Tibial nerve (tissue), 4 donors: ENCODE results near the gene GNB1L. TPM values are rescaled to one million over a fixed set of nuclear protein-coding genes. Genes with fewer than 3 reads are reported as not detected.

Experiments used
- DNase-seq, 2 donors: peaks; one replicate each; pipeline ENCODE4 v3.0.0-alpha.2; 2019; ENCODE audit warnings: low spot score in 2 of 2
- H3K27ac ChIP-seq, 4 donors: fragments of 200-600 bp; sonication (generic) in 3 of 4; one replicate each; pipeline ENCODE4 v1.5.1; 2017 to 2019; ENCODE audit warnings: mild to moderate bottlenecking in 1 of 4
- H3K27me3 ChIP-seq, 2 donors: fragments of 200-600 bp; sonication (generic) in 1 of 2; one replicate each; pipeline versions ENCODE4 v1.5.1 to v1.6.0; 2017 to 2019
- H3K36me3 ChIP-seq, 3 donors: fragments of 200-600 bp; sonication (generic); one replicate each; pipeline ENCODE4 v1.5.1; 2018 to 2019
- H3K4me1 ChIP-seq, 4 donors: fragments of 200-600 bp; sonication (generic) in 3 of 4; one replicate each; pipeline ENCODE4 v1.5.1; 2017 to 2019
- H3K4me3 ChIP-seq, 4 donors: fragments of 200-600 bp; sonication (generic) in 3 of 4; one replicate each; pipeline ENCODE4 v1.5.1; 2017 to 2019; ENCODE audit warnings: mild to moderate bottlenecking in 1 of 4, moderate library complexity in 1 of 4
- H3K9me3 ChIP-seq, 4 donors: fragments of 200-600 bp; sonication (generic) in 3 of 4; one replicate each; pipeline ENCODE4 v1.5.1; 2017 to 2019
- EP300 ChIP-seq, 2 donors: sonication (generic); formaldehyde crosslinking; IDR thresholded peaks; one replicate each; pipeline ENCODE4 v1.6.1; 2017; ENCODE audit warnings: antibody characterized with exemption in 2 of 2, mild to moderate bottlenecking in 1 of 2
- POLR2A ChIP-seq, 2 donors: fragments of 450-650 bp; IDR thresholded peaks; one replicate each; pipeline ENCODE4 v1.6.1; 2017; ENCODE audit warnings: antibody characterized with exemption in 2 of 2, mild to moderate bottlenecking in 2 of 2, moderate library complexity in 2 of 2
- WGBS, 2 donors: methylation state at CpG; one replicate each; pipeline ENCODE4 v1.1.5; 2018; 5-methylcytosine and 5-hydroxymethylcytosine counted together
- total RNA-seq, 4 donors: library from RNA; depleted of rRNA; stranded (reverse); fragments of >200 nt; gene quantifications; one replicate each; pipeline ENCODE4 v1.1.0, GENCODE V29; 2016
- TF ChIP-seq, protein P1 (sequence below), 5 experiments: fragments of 200-600 bp in 3 of 5; fragments of 450-650 bp in 2 of 5; sonication (generic) in 3 of 5; IDR thresholded peaks; one replicate each; pipeline ENCODE4 v1.5.1; 2016 to 2019; ENCODE audit warnings: antibody characterized with exemption in 5 of 5, mild to moderate bottlenecking in 3 of 5, moderate library complexity in 2 of 5

GNB1L gene
- total RNA-seq, 4 donors from 2014 or later: 2.9 to 8.1 (median 6.3) TPM

DNA sequence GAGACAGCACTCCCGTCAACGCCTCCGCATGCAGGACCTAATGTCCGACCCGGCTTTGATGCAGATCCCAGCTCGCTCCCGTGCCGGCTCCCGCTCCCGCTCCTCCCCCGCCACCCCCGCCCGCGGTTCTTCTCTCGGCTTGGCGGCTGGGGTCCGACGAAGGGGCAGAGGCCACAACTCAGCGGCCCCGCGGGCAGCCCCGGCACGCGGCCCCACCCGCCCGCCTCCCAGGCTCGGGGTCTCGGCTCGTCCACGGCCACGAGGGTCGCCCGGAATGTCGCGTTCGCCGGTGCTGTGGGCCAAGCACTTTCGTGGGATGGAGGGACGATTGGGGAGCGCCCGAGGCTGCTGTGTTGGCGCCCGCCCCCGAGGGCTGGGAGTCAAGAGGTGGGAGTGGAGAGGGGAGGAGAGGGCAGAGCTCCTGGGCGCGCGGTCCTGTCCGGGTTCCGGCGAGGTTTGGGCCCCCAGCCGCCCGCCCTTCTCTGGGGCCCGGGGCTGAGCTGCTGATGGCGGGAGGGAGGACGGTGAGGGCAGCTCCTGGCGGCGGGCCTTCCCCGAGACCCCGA lies 99.4 kb downstream of the GNB1L start:
- Histone ChIP-seq H3K36me3 (no peaks in the 10 kb centered on the region), H3K4me3 (no peak overlapping the region), H3K27ac (no peak overlapping the region), H3K4me1 (peaks cover 0 to 52% (median 22%) of the 10 kb centered on the region in 4 donors), H3K27me3 (peaks cover 0 to 68% of the 10 kb centered on the region in 2 donors), H3K9me3 (no peaks in the 10 kb centered on the region)
- no peak for DNase-seq
- TF ChIP-seq, protein P1, sequence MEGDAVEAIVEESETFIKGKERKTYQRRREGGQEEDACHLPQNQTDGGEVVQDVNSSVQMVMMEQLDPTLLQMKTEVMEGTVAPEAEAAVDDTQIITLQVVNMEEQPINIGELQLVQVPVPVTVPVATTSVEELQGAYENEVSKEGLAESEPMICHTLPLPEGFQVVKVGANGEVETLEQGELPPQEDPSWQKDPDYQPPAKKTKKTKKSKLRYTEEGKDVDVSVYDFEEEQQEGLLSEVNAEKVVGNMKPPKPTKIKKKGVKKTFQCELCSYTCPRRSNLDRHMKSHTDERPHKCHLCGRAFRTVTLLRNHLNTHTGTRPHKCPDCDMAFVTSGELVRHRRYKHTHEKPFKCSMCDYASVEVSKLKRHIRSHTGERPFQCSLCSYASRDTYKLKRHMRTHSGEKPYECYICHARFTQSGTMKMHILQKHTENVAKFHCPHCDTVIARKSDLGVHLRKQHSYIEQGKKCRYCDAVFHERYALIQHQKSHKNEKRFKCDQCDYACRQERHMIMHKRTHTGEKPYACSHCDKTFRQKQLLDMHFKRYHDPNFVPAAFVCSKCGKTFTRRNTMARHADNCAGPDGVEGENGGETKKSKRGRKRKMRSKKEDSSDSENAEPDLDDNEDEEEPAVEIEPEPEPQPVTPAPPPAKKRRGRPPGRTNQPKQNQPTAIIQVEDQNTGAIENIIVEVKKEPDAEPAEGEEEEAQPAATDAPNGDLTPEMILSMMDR (IDR thresholded peaks at IDR 0.05): no peak
- TF ChIP-seq EP300 (IDR thresholded peaks at IDR 0.05) (no peak), POLR2A (IDR thresholded peaks at IDR 0.05) (no peak)
- 1 to 2% methylated on average over 39 to 52 of the region's 59 CpGs for WGBS, 2 donors

DNA sequence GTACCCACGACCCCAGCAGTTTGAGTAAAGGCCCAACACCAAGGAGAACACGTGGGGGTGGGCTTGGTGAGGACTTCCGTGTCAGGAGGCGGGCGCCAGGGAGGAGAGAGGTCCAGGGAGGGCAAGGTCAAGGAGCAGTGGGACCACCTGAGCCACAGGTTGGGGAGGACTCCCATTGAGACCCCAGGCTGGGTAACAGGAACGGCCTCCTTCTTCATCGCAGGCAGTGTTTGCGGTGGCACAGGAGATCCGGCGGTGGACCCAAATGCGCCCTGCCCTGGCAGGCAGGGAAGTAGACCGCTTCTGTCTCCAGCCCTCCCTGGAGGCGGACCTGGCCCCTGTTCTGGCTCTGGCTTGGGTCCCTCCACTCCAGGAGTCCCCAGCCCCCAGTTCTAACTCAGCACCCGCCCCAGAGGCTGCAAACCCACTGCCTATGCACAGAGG lies 100.0 kb downstream of the GNB1L start:
- Histone ChIP-seq H3K36me3 (no peaks in the 10 kb centered on the region), H3K27me3 (peaks cover 0 to 63% of the 10 kb centered on the region in 2 donors), H3K4me1 (peaks cover 0 to 47% (median 19%) of the 10 kb centered on the region in 4 donors), H3K27ac (no peak overlapping the region), H3K9me3 (no peaks in the 10 kb centered on the region), H3K4me3 (no peak overlapping the region)
- TF ChIP-seq, protein P1 (IDR thresholded peaks at IDR 0.05): no peak
- TF ChIP-seq POLR2A (IDR thresholded peaks at IDR 0.05) (no peak), EP300 (IDR thresholded peaks at IDR 0.05) (no peak)
- 37 to 48% methylated on average over 6 to 12 of the region's 14 CpGs for WGBS, 2 donors
- DNase-seq: no peak

DNA sequence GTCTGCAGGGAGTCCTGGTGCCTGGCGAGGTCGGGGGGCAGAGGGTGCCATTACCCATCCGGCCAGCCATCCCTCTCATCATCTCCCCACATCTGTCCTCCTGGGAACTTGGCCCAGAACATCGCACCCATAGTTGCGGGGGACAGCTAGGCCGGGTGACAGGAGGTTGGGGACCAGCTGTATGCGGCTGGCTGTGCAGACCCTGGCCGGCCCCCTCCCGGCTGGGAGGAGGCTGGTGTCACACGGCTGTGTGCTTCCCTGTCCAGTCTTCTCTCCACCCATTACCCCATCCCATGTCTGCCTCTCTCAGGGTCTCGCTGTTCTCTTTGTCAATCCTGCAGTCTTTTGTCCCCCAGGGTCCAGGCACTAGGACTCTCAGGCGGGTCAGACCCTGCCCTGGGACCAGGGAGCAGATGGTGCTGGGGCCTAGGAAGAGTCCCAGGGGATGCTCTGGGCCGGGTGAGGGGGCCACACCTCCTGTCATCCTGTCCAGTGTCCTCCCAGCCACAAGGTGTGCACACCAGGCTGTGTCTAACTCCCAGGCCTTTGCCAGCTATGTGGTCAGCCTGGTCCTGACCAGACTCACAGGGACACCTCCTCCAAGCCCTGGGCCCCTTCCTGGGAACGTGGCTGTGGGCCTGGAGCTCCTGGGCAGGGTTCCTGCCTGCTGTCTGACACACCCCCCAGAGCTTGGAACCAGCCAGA lies 100.5 kb downstream of the GNB1L start:
- 71 to 73% methylated on average over 14 of the region's 14 CpGs for WGBS, 2 donors
- Histone ChIP-seq H3K27me3 (peaks cover 0 to 58% of the 10 kb centered on the region in 2 donors), H3K4me1 (peaks cover 0 to 41% (median 16%) of the 10 kb centered on the region in 4 donors), H3K9me3 (no peaks in the 10 kb centered on the region), H3K4me3 (no peak overlapping the region), H3K36me3 (no peaks in the 10 kb centered on the region), H3K27ac (no peak overlapping the region)
- DNase-seq: no peak
- no peak for TF ChIP-seq EP300 (IDR thresholded peaks at IDR 0.05)
- TF ChIP-seq, protein P1 (IDR thresholded peaks at IDR 0.05): no peak
- TF ChIP-seq POLR2A (IDR thresholded peaks at IDR 0.05): no peak

DNA sequence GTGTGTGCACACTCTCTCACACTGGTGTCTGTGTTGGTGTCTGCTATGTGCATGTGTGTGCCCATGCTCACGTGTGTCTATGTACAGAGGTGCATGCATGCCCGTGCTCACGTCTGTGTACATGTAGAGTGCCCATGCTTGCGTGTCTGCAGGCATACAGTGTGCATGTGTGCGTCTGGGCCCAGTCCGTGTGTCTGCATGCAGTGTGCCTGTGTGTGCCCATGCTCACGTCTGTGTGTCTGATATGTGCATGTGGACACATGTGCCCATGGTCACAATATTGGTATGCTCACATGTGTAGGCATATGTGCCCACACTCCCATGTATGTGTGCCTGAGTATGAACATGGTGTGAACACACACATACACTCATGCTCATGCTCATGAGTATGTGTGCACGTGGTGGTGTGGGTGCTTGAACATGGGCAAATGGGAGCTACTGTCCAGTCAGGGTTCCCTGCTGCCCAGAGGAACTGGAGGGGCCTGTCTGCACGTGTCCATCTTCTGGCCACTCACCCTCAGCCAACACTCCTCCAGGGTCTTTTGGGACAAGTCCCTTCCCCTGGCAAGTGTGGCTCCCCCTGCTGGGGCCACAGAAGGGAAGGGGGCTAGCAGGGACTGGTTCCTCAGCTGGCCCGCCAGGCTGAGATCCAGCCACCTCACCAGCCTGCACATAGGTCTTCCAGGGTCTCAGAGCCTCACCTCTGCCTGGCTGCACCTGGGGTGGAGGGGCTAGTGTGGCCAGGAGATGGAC lies 101.4 kb downstream of the GNB1L start:
- DNase-seq: no peak
- TF ChIP-seq, protein P1 (IDR thresholded peaks at IDR 0.05): no peak
- TF ChIP-seq EP300 (IDR thresholded peaks at IDR 0.05) (no peak), POLR2A (IDR thresholded peaks at IDR 0.05) (no peak)
- peaks cover 0 to 49% of the 10 kb centered on the region in 2 donors for H3K27me3 ChIP-seq
- peaks cover 0 to 32% (median 16%) of the 10 kb centered on the region in 4 donors for H3K4me1 ChIP-seq
- H3K4me3 ChIP-seq: no peak overlapping the region
- H3K9me3 ChIP-seq: no peaks in the 10 kb centered on the region
- H3K27ac ChIP-seq: no peak overlapping the region
- WGBS, 2 donors: 86 to 92% methylated on average over 8 to 9 of the region's 10 CpGs
- no peaks in the 10 kb centered on the region for H3K36me3 ChIP-seq
